Fibroblast of the aortic adventitia (primary cell): ENCODE results near the gene CHST9. TPM values are rescaled to one million over a fixed set of nuclear protein-coding genes. Genes with fewer than 3 reads are reported as not detected.

ENCODE experiments used
- DNase-seq: peaks from one replicate; pipeline ENCODE4 v3.0.0-alpha.2; 2010; ENCODE audit warnings: low read depth
- H3K4me3 ChIP-seq: 2 replicates; pipeline ENCODE4 v1.5.1; 2011; ENCODE audit warnings: low read depth, mild to moderate bottlenecking, control low read depth, low read length, moderate library complexity
- total RNA-seq: library from RNA; depleted of rRNA; stranded (reverse); fragments of >200 nt; gene quantifications from 2 replicates; pipeline ENCODE4 v1.2.3, GENCODE V29; 2012; ENCODE audit warnings: low replicate concordance
- TF ChIP-seq, protein P1 (sequence below): IDR thresholded peaks from 2 replicates; pipeline ENCODE4 v1.5.1; 2011; ENCODE audit warnings: mild to moderate bottlenecking, low read length, control low read depth, inconsistent platforms; ENCODE audit not compliant: insufficient read depth

CHST9 gene
- total RNA-seq, 1 donor, result not detected

DNA sequence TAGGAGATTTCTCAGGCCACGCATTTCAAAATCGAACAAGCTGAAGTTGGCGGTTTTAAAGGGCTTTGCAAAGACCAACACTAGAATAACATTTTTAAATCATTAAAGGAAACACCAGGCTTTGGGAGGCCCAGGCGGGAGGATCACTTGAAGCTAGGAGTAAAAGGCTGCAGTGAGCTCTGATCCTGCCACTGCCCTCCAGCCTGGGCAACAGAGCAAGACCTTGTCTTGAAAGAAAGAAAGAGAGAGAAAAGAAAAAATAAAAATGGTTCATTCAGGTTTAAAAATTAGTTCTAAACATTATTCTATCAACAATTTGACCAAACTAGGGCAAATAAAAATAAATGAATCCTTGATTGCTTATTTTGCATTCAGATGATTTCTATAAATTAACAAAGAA lies 789 bp upstream of the CHST9 start:
- DNase-seq, result no peak
- TF ChIP-seq, protein P1, sequence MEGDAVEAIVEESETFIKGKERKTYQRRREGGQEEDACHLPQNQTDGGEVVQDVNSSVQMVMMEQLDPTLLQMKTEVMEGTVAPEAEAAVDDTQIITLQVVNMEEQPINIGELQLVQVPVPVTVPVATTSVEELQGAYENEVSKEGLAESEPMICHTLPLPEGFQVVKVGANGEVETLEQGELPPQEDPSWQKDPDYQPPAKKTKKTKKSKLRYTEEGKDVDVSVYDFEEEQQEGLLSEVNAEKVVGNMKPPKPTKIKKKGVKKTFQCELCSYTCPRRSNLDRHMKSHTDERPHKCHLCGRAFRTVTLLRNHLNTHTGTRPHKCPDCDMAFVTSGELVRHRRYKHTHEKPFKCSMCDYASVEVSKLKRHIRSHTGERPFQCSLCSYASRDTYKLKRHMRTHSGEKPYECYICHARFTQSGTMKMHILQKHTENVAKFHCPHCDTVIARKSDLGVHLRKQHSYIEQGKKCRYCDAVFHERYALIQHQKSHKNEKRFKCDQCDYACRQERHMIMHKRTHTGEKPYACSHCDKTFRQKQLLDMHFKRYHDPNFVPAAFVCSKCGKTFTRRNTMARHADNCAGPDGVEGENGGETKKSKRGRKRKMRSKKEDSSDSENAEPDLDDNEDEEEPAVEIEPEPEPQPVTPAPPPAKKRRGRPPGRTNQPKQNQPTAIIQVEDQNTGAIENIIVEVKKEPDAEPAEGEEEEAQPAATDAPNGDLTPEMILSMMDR, result no peak
- H3K4me3 ChIP-seq, result no peak overlapping the region

DNA sequence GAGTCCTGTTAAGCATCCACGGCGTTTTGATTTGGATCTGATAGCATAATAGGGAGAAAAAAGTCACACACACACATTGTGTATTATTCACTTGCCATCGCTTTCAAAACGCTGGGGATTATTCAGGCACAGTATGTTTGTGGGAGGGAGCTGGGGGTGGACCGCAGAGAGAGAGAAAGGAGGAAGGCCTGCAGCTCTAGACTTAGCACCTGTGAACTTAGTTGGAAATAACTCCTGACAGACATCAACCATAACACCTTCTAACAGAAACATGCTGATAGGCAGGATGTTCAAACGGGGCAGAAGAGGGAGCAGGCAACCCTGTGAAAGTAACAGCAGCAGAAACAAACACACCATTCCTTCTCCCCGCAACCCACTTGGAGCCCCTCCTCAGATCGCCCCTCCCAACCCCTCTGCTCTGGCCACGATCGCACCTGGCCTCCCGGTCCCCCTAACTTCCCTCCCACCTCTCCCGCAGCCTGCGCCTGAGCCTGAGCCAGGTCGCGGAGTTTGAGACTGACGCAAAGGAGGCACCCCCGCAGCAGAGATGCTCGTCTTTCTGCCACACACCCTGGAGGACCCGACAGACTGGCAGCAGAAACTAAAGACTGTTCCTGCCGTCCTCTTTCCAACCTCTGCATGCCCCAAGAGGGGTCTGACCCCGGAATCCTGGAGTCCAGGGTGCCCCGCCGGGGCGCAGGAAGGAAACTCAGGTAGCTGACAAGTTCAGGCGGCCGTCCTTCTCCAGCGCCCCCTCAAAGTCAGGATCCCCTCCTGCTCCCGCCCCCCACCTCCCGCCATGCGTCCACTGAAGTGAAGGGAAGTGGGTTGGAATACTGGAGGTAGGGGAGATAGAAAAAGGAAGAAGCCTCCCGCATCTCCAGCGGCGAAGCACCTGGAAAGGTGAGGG lies 738 bp downstream of the CHST9 start:
- no peak for DNase-seq
- TF ChIP-seq, protein P1, result no peak
- H3K4me3 ChIP-seq, result no peak overlapping the region

DNA sequence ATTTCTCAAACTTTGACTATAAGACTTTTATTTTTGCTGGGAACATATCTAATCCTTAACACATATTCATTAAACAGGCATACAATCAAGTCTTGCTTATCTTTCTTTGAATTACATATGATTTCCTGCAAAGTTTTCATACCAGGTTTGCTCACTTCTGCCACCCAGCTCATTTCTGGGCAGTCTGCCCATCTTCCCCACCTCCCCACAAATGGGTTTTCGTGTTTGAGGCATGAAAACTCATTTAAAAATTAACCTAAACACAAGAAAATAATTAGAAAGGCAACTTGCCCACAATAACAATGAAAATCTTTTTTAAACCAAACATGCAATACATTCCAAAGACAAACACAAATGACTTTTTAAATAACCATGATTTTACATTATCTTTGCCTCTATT lies 3.4 kb downstream of the CHST9 start:
- TF ChIP-seq, protein P1, result no peak
- no peak for DNase-seq

DNA sequence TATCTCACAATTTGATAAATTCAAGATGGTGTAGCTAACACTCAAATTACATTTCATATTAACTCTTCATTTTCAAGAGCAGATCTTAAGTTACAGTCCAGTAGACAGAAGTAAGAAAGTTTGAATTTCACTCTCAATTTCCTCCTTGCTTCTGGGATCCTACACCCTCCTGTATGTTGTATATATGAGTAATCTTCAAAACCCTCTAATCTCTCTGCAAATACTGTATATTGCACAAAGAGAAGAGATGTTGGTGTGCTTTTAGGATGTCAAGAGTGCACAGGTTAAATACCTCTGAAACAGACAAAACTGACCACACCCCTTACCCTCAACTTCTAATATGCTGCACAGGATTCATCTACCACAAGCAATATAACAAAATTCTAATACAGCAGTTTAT lies 6.7 kb downstream of the CHST9 start:
- no peak overlapping the region for H3K4me3 ChIP-seq
- TF ChIP-seq, protein P1, result no peak
- DNase-seq, result no peak

More for the DNA sequence above, 3.4 kb downstream of the CHST9 start:
- H3K4me3 ChIP-seq, result no peak overlapping the region

DNA sequence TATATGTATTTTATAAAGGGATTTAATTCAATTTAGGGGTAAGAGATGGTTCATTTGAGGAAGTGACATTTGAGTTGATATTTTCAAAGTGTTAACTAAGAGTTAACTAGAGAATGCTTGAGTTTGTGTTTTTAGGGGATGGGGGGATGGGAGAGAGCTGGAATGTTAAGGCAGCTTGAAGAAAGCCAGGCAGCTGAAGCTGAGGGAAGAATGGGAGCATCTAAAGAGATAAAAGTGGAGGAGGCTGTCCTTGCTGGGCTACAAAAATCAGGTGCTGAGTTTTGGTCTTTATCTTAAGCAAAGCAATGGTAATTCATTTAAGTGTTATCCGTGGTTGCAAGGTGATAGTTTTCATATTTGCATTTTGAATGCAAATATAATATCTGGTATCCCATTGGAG lies 9.2 kb downstream of the CHST9 start:
- TF ChIP-seq, protein P1, result no peak
- no peak overlapping the region for H3K4me3 ChIP-seq

DNA sequence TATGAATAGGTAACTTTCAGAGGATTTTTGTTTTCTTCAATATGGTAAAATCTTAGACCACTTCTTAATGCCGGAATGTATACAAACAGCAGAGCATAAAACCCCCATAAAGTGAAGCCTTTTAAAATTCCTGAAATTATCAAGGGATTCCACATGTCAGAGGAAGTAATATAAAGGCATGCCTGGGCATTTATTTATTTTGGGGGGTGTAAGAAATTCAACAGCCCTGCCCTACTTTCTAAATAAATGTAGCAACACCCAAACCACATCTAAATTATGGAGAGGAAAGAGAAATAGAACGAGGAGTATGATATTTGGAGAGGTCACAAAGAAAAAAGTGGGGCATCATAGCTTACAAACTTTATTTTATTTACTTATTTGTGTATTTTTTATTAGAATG lies 9.9 kb downstream of the CHST9 start:
- no peak overlapping the region for H3K4me3 ChIP-seq
- TF ChIP-seq, protein P1, result no peak
- no peak for DNase-seq

More for the DNA sequence above, 9.2 kb downstream of the CHST9 start:
- no peak for DNase-seq
